HepG2 (cell line): ENCODE results near the gene ANO4. TPM values are rescaled to one million over a fixed set of nuclear protein-coding genes. Genes with fewer than 3 reads are reported as not detected.

Source experiments
- ATAC-seq: fragments of 200-7000 bp; cut with Tn5 transposase; 3 replicates; pipeline ENCODE4 v1.9.1; 2020; ENCODE audit warnings: mild to moderate bottlenecking, moderate library complexity
- BruUV-seq: library from RNA; stranded (reverse); fragments of 400-500 nt; replicated peaks from 2 replicates; lab custom pipeline; 2021; lab: Mats Ljungman, UMichigan
- CTCF ChIA-PET: fragments of 300-600 bp; formaldehyde crosslinking; extraction: SDS; loops from one replicate; lab custom pipeline; 2021; ENCODE audit warnings: low total read pairs, inconsistent platforms, low intra/inter-chr PET ratio; lab: Yijun Ruan, JAX
- POLR2A ChIA-PET: fragments of 350-600 bp; sonication (Branson Sonifier 250); formaldehyde crosslinking; loops from one replicate; lab custom pipeline; 2020; ENCODE audit warnings: antibody characterized with exemption, inconsistent platforms; lab: Yijun Ruan, JAX
- DNase-seq: peaks from one replicate; pipeline ENCODE4 v3.0.0-alpha.2; 2015; ENCODE audit warnings: low spot score
- FAIRE-seq: peaks from 3 replicates; lab custom pipeline; 2011; peaks lifted over from hg19 to GRCh38; lab: Jason Lieb, UNC
- H2AFZ ChIP-seq: one replicate; pipeline ENCODE4 v1.6.1; 2011; ENCODE audit warnings: low read length, inconsistent platforms
- H3K27ac ChIP-seq: fragments of 300-600 bp; 3 replicates; pipeline ENCODE4 v1.8.0; 2011; ENCODE audit warnings: mixed run types, mild to moderate bottlenecking, mixed read lengths, low read length, inconsistent platforms; ENCODE audit not compliant: insufficient read depth; ENCODE audit errors: extremely low read length
- H3K27me3 ChIP-seq, 2 experiments: fragments of 200-600 bp in 1 of 2; 2 replicates in 1 of 2; 3 replicates in 1 of 2; pipeline versions ENCODE4 v1.6.0 to v1.8.0; 2011; ENCODE audit warnings: low read length in 2 of 2, mild to moderate bottlenecking in 2 of 2, moderate library complexity in 2 of 2, inconsistent platforms in 1 of 2; ENCODE audit not compliant: insufficient read depth in 2 of 2, control insufficient read depth in 1 of 2
- H3K36me3 ChIP-seq, 2 experiments: fragments of 200-600 bp in 1 of 2; replicated peaks in 1 of 2; 2 replicates in 1 of 2; 3 replicates in 1 of 2; pipeline versions ENCODE4 v1.5.1 to v1.8.0; 2011; ENCODE audit warnings: low read length in 2 of 2, inconsistent platforms in 1 of 2; ENCODE audit not compliant: insufficient read depth in 2 of 2, control insufficient read depth in 1 of 2
- H3K4me1 ChIP-seq: 2 replicates; pipeline ENCODE4 v1.5.1; 2012; ENCODE audit warnings: low read length, inconsistent platforms; ENCODE audit not compliant: insufficient read depth
- H3K4me2 ChIP-seq: 2 replicates; pipeline ENCODE4 v1.6.0; 2011; ENCODE audit warnings: low read depth, low read length, inconsistent platforms
- H3K4me3 ChIP-seq, 3 experiments: fragments of 200-600 bp in 1 of 3; sonication (generic), shearing (Covaris generic) in 1 of 3; replicated peaks in 1 of 3; 2 replicates each; pipeline ENCODE4 v1.5.1; 2011 to 2016; ENCODE audit warnings: low read length in 3 of 3, inconsistent platforms in 2 of 3, low read depth in 2 of 3, mild to moderate bottlenecking in 2 of 3, control low read depth in 1 of 3, mixed read lengths in 1 of 3; ENCODE audit not compliant: insufficient read depth in 1 of 3
- H3K79me2 ChIP-seq: one replicate; pipeline ENCODE4 v1.6.1; 2011; ENCODE audit warnings: low read length, inconsistent platforms; ENCODE audit not compliant: insufficient read depth
- H3K9ac ChIP-seq: 2 replicates; pipeline ENCODE4 v1.6.0; 2011; ENCODE audit warnings: mild to moderate bottlenecking, low read depth, low read length, inconsistent platforms; ENCODE audit not compliant: insufficient read depth
- H3K9me3 ChIP-seq: 2 replicates; pipeline ENCODE4 v1.5.1; 2012; ENCODE audit warnings: mild to moderate bottlenecking, low read length
- H4K20me1 ChIP-seq: 2 replicates; pipeline ENCODE4 v1.6.0; 2011; ENCODE audit warnings: inconsistent platforms, mild to moderate bottlenecking, low read length, moderate library complexity; ENCODE audit not compliant: insufficient read depth
- KLF12 ChIP-seq: sonication (generic); formaldehyde crosslinking; IDR thresholded peaks from 2 replicates; pipeline ENCODE4 v1.4.0; 2020; ENCODE audit warnings: missing genetic modification reagents, borderline replicate concordance
- SRSF1 ChIP-seq: fragments of 200-400 bp; formaldehyde crosslinking; optimal IDR thresholded peaks from 2 replicates; pipeline ENCODE3; 2017; ENCODE audit warnings: mild to moderate bottlenecking, low read depth, low read length, moderate library complexity
- STAG1 ChIP-seq: sonication (generic); formaldehyde crosslinking; IDR thresholded peaks from 2 replicates; pipeline ENCODE4 v1.4.0; 2020; ENCODE audit warnings: missing genetic modification reagents
- WGBS: methylation state at CpG from one replicate; pipeline ENCODE4 v1.1.6; 2017; ENCODE audit warnings: low lambda C conversion rate; 5-methylcytosine and 5-hydroxymethylcytosine counted together
- in situ Hi-C: cut with HindIII; loops from 2 replicates; pipeline ENCODE4 v1.10.0; 2017; ENCODE audit warnings: low pct_unique_long_range_greater_than_20kb; ENCODE audit not compliant: extremely low pct_ligation_motif_present
- intact Hi-C: fragments of 100-400 bp; cut with micrococcal nuclease; formaldehyde crosslinking; loops from one replicate; pipeline ENCODE4 v1.10.0; 2022; ENCODE audit not compliant: unreplicated experiment
- polyA plus RNA-seq, 8 experiments: library from polyadenylated mRNA; depleted of rRNA in 3 of 8; stranded (reverse) in 7 of 8; unstranded in 1 of 8; fragments of >200 nt; fragmentation: Illumina TruSeq in 4 of 8; extraction: Trizol in 4 of 8; gene quantifications; 2 replicates each; pipeline versions ENCODE4 v1.2.1 to v1.2.3, GENCODE V29; 2011 to 2016; ENCODE audit warnings: low read depth in 4 of 8, missing spikeins in 1 of 8, mixed read lengths in 1 of 8; ENCODE audit not compliant: insufficient read depth in 1 of 8
- total RNA-seq, 5 experiments: library from RNA; depleted of rRNA; stranded (reverse); fragments of >200 nt; fragmentation: Illumina TruSeq; extraction: Trizol; gene quantifications; 2 replicates each; pipeline ENCODE4 v1.2.3, GENCODE V29; 2016; ENCODE audit warnings: low read depth in 1 of 5
- TF ChIP-seq, protein P1 (sequence below): sonication (generic); formaldehyde crosslinking; IDR thresholded peaks from 2 replicates; pipeline ENCODE4 v1.5.0; 2020; ENCODE audit warnings: mild to moderate bottlenecking, missing genetic modification reagents, moderate library complexity
- TF ChIP-seq, protein P2 (sequence below): sonication (generic); formaldehyde crosslinking; IDR thresholded peaks from 2 replicates; pipeline ENCODE4 v1.5.1; 2020; ENCODE audit warnings: missing genetic modification reagents, mild to moderate bottlenecking, borderline replicate concordance

The ANO4 gene
- total and polyA plus RNA-seq, 2 of the 13 experiments (the other 11 are each of a cell fraction or from before 2014, with no cell fraction given) = not detected

DNA sequence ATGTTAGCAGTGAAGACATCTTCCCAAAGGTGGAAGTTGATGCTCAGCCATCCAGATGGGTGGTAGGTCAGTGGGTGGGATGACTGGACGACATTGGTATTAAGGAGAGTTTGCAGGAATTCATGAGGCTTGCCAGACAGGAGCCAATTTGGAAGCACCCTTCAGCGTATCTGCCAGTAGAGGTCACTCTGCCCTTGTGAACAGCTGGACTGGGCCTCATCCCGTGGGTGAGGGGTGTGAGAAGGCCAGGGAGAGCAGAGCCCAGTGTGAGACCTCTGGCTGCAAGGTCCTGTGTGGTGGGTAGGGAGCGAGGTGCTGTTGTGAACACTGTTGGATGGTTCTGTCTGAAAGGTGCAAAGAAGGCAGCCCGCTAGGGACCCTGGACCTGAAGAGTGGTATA, 377.7 kb downstream of the ANO4 start:
- 0% methylated on average over 4 of the region's 5 CpGs for WGBS
- no peaks in the 10 kb centered on the region for H3K36me3 ChIP-seq
- no peak overlapping the region for H3K9ac ChIP-seq
- H2AFZ ChIP-seq = no peak overlapping the region
- H3K79me2 ChIP-seq = no peaks in the 10 kb centered on the region
- H3K4me2 ChIP-seq = no peak overlapping the region
- POLR2A ChIA-PET = no interaction called here
- no TSS peak for BruUV-seq
- TF ChIP-seq, protein P1, sequence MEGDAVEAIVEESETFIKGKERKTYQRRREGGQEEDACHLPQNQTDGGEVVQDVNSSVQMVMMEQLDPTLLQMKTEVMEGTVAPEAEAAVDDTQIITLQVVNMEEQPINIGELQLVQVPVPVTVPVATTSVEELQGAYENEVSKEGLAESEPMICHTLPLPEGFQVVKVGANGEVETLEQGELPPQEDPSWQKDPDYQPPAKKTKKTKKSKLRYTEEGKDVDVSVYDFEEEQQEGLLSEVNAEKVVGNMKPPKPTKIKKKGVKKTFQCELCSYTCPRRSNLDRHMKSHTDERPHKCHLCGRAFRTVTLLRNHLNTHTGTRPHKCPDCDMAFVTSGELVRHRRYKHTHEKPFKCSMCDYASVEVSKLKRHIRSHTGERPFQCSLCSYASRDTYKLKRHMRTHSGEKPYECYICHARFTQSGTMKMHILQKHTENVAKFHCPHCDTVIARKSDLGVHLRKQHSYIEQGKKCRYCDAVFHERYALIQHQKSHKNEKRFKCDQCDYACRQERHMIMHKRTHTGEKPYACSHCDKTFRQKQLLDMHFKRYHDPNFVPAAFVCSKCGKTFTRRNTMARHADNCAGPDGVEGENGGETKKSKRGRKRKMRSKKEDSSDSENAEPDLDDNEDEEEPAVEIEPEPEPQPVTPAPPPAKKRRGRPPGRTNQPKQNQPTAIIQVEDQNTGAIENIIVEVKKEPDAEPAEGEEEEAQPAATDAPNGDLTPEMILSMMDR (CRISPR knock-in tag) = peak; percentile 64
- TF ChIP-seq KLF12 (CRISPR knock-in tag) = no peak
- TF ChIP-seq SRSF1 = no peak
- TF ChIP-seq, protein P2, sequence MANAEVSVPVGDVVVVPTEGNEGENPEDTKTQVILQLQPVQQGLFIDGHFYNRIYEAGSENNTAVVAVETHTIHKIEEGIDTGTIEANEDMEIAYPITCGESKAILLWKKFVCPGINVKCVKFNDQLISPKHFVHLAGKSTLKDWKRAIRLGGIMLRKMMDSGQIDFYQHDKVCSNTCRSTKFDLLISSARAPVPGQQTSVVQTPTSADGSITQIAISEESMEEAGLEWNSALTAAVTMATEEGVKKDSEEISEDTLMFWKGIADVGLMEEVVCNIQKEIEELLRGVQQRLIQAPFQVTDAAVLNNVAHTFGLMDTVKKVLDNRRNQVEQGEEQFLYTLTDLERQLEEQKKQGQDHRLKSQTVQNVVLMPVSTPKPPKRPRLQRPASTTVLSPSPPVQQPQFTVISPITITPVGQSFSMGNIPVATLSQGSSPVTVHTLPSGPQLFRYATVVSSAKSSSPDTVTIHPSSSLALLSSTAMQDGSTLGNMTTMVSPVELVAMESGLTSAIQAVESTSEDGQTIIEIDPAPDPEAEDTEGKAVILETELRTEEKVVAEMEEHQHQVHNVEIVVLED (CRISPR knock-in tag) = no peak
- TF ChIP-seq STAG1 (CRISPR knock-in tag) = peak; percentile 61
- intact Hi-C loops (loop anchor here (1.0 kb wide), 1 partner anchor 151 kb away; no protein-coding TSS in a partner anchor), in situ Hi-C loops (no loop called here)
- H3K4me3 ChIP-seq = no peak overlapping the region
- FAIRE-seq (no peak), DNase-seq (peak; percentile 23), ATAC-seq (peak; percentile 84)
- no peaks in the 10 kb centered on the region for H4K20me1 ChIP-seq
- no peak overlapping the region for H3K27ac ChIP-seq
- no peaks in the 10 kb centered on the region for H3K27me3 ChIP-seq
- CTCF ChIA-PET = no interaction called here
- H3K4me1 ChIP-seq = no peaks in the 10 kb centered on the region
- no peaks in the 10 kb centered on the region for H3K9me3 ChIP-seq
